HepG2 (cell line): Measurements from ENCODE around the gene MORF4L2. TPM values are rescaled to one million over a fixed set of nuclear protein-coding genes. Genes with fewer than 3 reads are reported as not detected.

ENCODE experiments used
- AGO1 ChIP-seq: fragments of 200-400 bp; formaldehyde crosslinking; IDR thresholded peaks from 2 replicates; pipeline ENCODE4 v1.6.1; 2017; ENCODE audit warnings: mild to moderate bottlenecking, low read depth, low read length, moderate library complexity; ENCODE audit not compliant: poor library complexity, severe bottlenecking
- CAMTA2 ChIP-seq: sonication (generic); formaldehyde crosslinking; IDR thresholded peaks from 2 replicates; pipeline ENCODE4 v1.4.0; 2020; ENCODE audit warnings: mild to moderate bottlenecking, missing genetic modification reagents, borderline replicate concordance
- CREM ChIP-seq, 2 experiments: sonication (generic) in 1 of 2; formaldehyde crosslinking in 1 of 2; IDR thresholded peaks; 2 replicates each; pipeline versions ENCODE4 v1.4.0 to v1.6.1; 2016 to 2020; ENCODE audit warnings: antibody characterized with exemption in 1 of 2, mild to moderate bottlenecking in 1 of 2, missing genetic modification reagents in 1 of 2
- DR1 ChIP-seq: sonication (generic); formaldehyde crosslinking; IDR thresholded peaks from 2 replicates; pipeline ENCODE4 v1.8.0; 2021; ENCODE audit warnings: mild to moderate bottlenecking, missing genetic modification reagents, inconsistent platforms
- FOXC1 ChIP-seq: sonication (generic); formaldehyde crosslinking; IDR thresholded peaks from 2 replicates; pipeline ENCODE4 v1.8.0; 2022; ENCODE audit warnings: mild to moderate bottlenecking, missing genetic modification reagents, borderline replicate concordance
- GPBP1L1 ChIP-seq: sonication (generic); formaldehyde crosslinking; IDR thresholded peaks from 2 replicates; pipeline ENCODE4 v1.5.0; 2020; ENCODE audit warnings: mild to moderate bottlenecking, missing genetic modification reagents
- HDAC2 ChIP-seq: sonication (generic); formaldehyde crosslinking; IDR thresholded peaks from 2 replicates; pipeline ENCODE4 v1.4.0; 2020; ENCODE audit warnings: missing genetic modification reagents
- HOXA5 ChIP-seq: sonication (generic); formaldehyde crosslinking; IDR thresholded peaks from 2 replicates; pipeline ENCODE4 v1.4.0; 2020; ENCODE audit warnings: missing genetic modification reagents
- IKZF1 ChIP-seq: fragments of 450-650 bp; IDR thresholded peaks from 2 replicates; pipeline ENCODE4 v1.7.1; 2016
- KLF13 ChIP-seq: sonication (generic); formaldehyde crosslinking; IDR thresholded peaks from 2 replicates; pipeline ENCODE4 v1.4.0; 2020; ENCODE audit warnings: mild to moderate bottlenecking, missing genetic modification reagents
- MATR3 ChIP-seq: sonication (generic); formaldehyde crosslinking; IDR thresholded peaks from 2 replicates; pipeline ENCODE4 v1.4.0; 2020; ENCODE audit warnings: missing genetic modification reagents
- PHB2 ChIP-seq: fragments of 450-650 bp; IDR thresholded peaks from 2 replicates; pipeline ENCODE4 v1.6.1; 2018; ENCODE audit not compliant: partially characterized antibody
- RFXAP ChIP-seq: sonication (generic); formaldehyde crosslinking; IDR thresholded peaks from 2 replicates; pipeline ENCODE4 v1.4.0; 2020; ENCODE audit warnings: missing genetic modification reagents, borderline replicate concordance
- RXRB ChIP-seq: IDR thresholded peaks from 2 replicates; pipeline ENCODE4 v1.6.1; 2016; ENCODE audit warnings: borderline replicate concordance, missing genetic modification reagents, missing compliant biosample characterization
- SOX6 ChIP-seq, 2 experiments: fragments of 450-650 bp in 1 of 2; sonication (generic) in 1 of 2; formaldehyde crosslinking in 1 of 2; IDR thresholded peaks; 2 replicates each; pipeline versions ENCODE4 v1.4.0 to v1.6.1; 2017 to 2020; ENCODE audit warnings: antibody characterized with exemption in 1 of 2, mild to moderate bottlenecking in 1 of 2, missing genetic modification reagents in 1 of 2
- THAP11 ChIP-seq: IDR thresholded peaks from 2 replicates; pipeline ENCODE4 v1.6.1; 2016; ENCODE audit warnings: missing biosample characterization, missing genetic modification reagents
- YY1 ChIP-seq: IDR thresholded peaks from 2 replicates; pipeline ENCODE4 v1.6.1; 2011; ENCODE audit warnings: low read length, low read depth, moderate library complexity, mild to moderate bottlenecking; ENCODE audit not compliant: insufficient read depth, insufficient replicate concordance
- ZBTB10 ChIP-seq: sonication (generic); formaldehyde crosslinking; IDR thresholded peaks from 2 replicates; pipeline ENCODE4 v1.4.0; 2020; ENCODE audit warnings: missing genetic modification reagents, borderline replicate concordance
- ZKSCAN5 ChIP-seq: sonication (generic); formaldehyde crosslinking; IDR thresholded peaks from 2 replicates; pipeline ENCODE4 v1.5.1; 2020; ENCODE audit warnings: mild to moderate bottlenecking, missing genetic modification reagents
- ZNF460 ChIP-seq: sonication (generic); formaldehyde crosslinking; IDR thresholded peaks from 2 replicates; pipeline ENCODE4 v1.5.1; 2020; ENCODE audit warnings: missing genetic modification reagents, mild to moderate bottlenecking, borderline replicate concordance
- ZNF724P ChIP-seq: sonication (generic); formaldehyde crosslinking; IDR thresholded peaks from 2 replicates; pipeline ENCODE4 v1.8.0; 2022; ENCODE audit warnings: missing genetic modification reagents, borderline replicate concordance
- ZNF740 ChIP-seq: sonication (generic); formaldehyde crosslinking; IDR thresholded peaks from 2 replicates; pipeline ENCODE4 v1.4.0; 2020; ENCODE audit warnings: missing genetic modification reagents
- ZNF776 ChIP-seq: sonication (generic); formaldehyde crosslinking; IDR thresholded peaks from 2 replicates; pipeline ENCODE4 v1.4.0; 2020; ENCODE audit warnings: mild to moderate bottlenecking, missing genetic modification reagents
- polyA plus RNA-seq, 8 experiments: library from polyadenylated mRNA; depleted of rRNA in 3 of 8; stranded (reverse) in 7 of 8; unstranded in 1 of 8; fragments of >200 nt; fragmentation: Illumina TruSeq in 4 of 8; extraction: Trizol in 4 of 8; gene quantifications; 2 replicates each; pipeline versions ENCODE4 v1.2.1 to v1.2.3, GENCODE V29; 2011 to 2016; ENCODE audit warnings: low read depth in 4 of 8, missing spikeins in 1 of 8, mixed read lengths in 1 of 8; ENCODE audit not compliant: insufficient read depth in 1 of 8
- total RNA-seq, 5 experiments: library from RNA; depleted of rRNA; stranded (reverse); fragments of >200 nt; fragmentation: Illumina TruSeq; extraction: Trizol; gene quantifications; 2 replicates each; pipeline ENCODE4 v1.2.3, GENCODE V29; 2016; ENCODE audit warnings: low read depth in 1 of 5
- TF ChIP-seq, protein P1 (sequence below): sonication (generic); formaldehyde crosslinking; IDR thresholded peaks from 2 replicates; pipeline ENCODE4 v1.8.0; 2022; ENCODE audit warnings: missing genetic modification reagents, low read depth, mild to moderate bottlenecking, borderline replicate concordance
- TF ChIP-seq, protein P2 (sequence below): IDR thresholded peaks from 2 replicates; pipeline ENCODE4 v1.6.1; 2016; ENCODE audit warnings: missing genetic modification reagents, missing compliant biosample characterization

MORF4L2 gene
- total and polyA plus RNA-seq, 2 of the 13 experiments (the other 11 are each of a cell fraction or from before 2014, with no cell fraction given), result 358 to 469 TPM

DNA sequence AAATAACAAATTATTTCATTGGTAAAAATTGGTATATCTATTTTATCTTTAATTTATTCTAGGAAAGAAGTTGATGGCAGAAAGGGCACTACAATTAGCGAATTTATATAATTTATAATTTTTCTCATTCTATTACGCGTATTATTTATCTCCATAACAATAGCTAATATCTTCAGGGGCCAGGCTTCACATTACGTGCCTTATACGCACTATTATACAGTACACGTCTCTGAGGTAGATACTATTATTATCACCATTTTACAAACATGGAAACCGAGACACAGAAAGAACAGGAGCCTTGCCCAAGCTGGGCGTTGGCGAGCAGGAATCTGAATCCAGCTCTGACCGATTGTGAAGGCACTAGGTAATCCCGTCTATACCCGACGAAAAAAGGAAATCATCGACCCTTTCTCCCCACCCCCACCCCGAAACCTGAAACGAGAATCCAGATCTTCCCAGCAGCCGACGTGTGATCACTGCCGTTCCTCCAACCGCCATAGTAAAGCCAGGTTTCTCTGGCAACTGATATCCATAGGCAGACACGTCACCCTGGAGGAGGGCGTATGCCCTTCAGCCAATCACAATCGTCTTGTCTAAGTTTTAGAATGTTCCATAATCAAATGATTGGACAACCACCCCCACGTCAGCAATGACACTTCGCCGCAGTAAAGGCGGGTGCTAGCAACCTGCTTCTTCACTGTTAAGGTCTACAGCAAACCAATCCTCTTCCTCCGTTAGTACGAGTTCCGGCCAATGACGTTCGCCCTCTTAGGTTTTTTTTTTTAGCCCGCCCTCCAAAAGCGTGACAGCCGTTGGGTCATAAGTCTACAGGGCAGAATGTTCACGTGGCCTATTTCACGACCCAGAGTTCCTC lies at the start of gene MORF4L2 (continued):
- TF ChIP-seq, protein P1, sequence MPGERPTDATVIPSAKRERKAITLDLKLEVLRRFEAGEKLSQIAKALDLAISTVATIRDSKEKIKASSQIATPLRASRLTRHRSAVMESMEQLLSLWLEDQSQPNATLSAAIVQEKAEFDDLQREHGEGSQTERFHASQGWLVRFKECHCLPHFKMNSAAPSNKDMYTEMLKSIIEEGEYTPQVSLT (CRISPR knock-in tag), result no peak
- TF ChIP-seq AGO1, result no peak
- TF ChIP-seq RFXAP, result peak; percentile 85
- TF ChIP-seq PHB2, result no peak
- TF ChIP-seq ZKSCAN5 (CRISPR knock-in tag), result no peak
- TF ChIP-seq THAP11 (CRISPR knock-in tag), result 0 out of 2 replicates have a peak, but pooled peaks have one; percentile 15
- no peak for TF ChIP-seq HOXA5 (CRISPR knock-in tag)
- TF ChIP-seq ZNF460 (CRISPR knock-in tag), result no peak
- no peak for TF ChIP-seq KLF13 (CRISPR knock-in tag)
- no peak for TF ChIP-seq RXRB (CRISPR knock-in tag)
- no peak for TF ChIP-seq ZNF776 (CRISPR knock-in tag)
- TF ChIP-seq, protein P2, sequence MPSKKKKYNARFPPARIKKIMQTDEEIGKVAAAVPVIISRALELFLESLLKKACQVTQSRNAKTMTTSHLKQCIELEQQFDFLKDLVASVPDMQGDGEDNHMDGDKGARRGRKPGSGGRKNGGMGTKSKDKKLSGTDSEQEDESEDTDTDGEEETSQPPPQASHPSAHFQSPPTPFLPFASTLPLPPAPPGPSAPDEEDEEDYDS (CRISPR knock-in tag), result peak; percentile 96
- no peak for TF ChIP-seq MATR3
- no peak for TF ChIP-seq GPBP1L1
- peak; percentile 91 for TF ChIP-seq CREM (IDR thresholded peaks at IDR 0.05)
- no peak for TF ChIP-seq CREM (CRISPR knock-in tag; IDR thresholded peaks at IDR 0.05)
- TF ChIP-seq CAMTA2, result no peak
- TF ChIP-seq ZNF740, result 0 out of 2 replicates have a peak, but pooled peaks have one; percentile 6
- TF ChIP-seq FOXC1, result no peak
- TF ChIP-seq YY1, result peak; percentile 86
- TF ChIP-seq ZNF724P (CRISPR knock-in tag), result no peak
- TF ChIP-seq HDAC2, result no peak
- peak; percentile 46; the same call in 1 of the 2 replicates for TF ChIP-seq DR1
- no peak for TF ChIP-seq SOX6 (IDR thresholded peaks at IDR 0.05)
- TF ChIP-seq SOX6 (CRISPR knock-in tag; IDR thresholded peaks at IDR 0.05), result peak; percentile 43; the same call in 1 of the 2 replicates
- TF ChIP-seq IKZF1, result no peak
- no peak for TF ChIP-seq ZBTB10 (CRISPR knock-in tag)
